Measurements from ENCODE around the gene MXRA7.

GRCh38 chr17:76631821-76632565 is 78.8 kb downstream of the MXRA7 start:
- TF ChIP-seq, protein P1, sequence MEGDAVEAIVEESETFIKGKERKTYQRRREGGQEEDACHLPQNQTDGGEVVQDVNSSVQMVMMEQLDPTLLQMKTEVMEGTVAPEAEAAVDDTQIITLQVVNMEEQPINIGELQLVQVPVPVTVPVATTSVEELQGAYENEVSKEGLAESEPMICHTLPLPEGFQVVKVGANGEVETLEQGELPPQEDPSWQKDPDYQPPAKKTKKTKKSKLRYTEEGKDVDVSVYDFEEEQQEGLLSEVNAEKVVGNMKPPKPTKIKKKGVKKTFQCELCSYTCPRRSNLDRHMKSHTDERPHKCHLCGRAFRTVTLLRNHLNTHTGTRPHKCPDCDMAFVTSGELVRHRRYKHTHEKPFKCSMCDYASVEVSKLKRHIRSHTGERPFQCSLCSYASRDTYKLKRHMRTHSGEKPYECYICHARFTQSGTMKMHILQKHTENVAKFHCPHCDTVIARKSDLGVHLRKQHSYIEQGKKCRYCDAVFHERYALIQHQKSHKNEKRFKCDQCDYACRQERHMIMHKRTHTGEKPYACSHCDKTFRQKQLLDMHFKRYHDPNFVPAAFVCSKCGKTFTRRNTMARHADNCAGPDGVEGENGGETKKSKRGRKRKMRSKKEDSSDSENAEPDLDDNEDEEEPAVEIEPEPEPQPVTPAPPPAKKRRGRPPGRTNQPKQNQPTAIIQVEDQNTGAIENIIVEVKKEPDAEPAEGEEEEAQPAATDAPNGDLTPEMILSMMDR (conservative IDR thresholded peaks at IDR 0.05 in 1 of 2, IDR thresholded peaks at IDR 0.05 in 1 of 2; ENCODE audit: extremely low read depth in 1 of 2, insufficient read depth in 1 of 2, low read depth in 1 of 2, low read length in 2 of 2) = no peak
- no peak for TF ChIP-seq EZH2 (IDR thresholded peaks at IDR 0.05; ENCODE audit: borderline replicate concordance, low read length)
